Esophagus muscularis mucosa (tissue), 4 donors: ENCODE results near the gene MYCN. TPM values are rescaled to one million over a fixed set of nuclear protein-coding genes. Genes with fewer than 3 reads are reported as not detected.

Experiments
- DNase-seq: peaks from one replicate; pipeline ENCODE4 v3.0.0-alpha.2; 2017; ENCODE audit errors: extremely low spot score
- H3K27ac ChIP-seq, 4 donors: fragments of 200-600 bp; sonication (generic); replicated peaks in 1 of 4; 1 replicate in 3 of 4; 2 replicates in 1 of 4; pipeline ENCODE4 v1.5.1; 2016 to 2019; ENCODE audit warnings: mild to moderate bottlenecking in 1 of 4
- H3K27me3 ChIP-seq, 4 donors: fragments of 200-600 bp; sonication (generic); one replicate each; pipeline versions ENCODE4 v1.5.1 to v1.6.0; 2016 to 2019
- H3K36me3 ChIP-seq, 4 donors: fragments of 200-600 bp; sonication (generic); one replicate each; pipeline ENCODE4 v1.5.1; 2016 to 2019
- H3K4me1 ChIP-seq, 4 donors: fragments of 200-600 bp; sonication (generic); one replicate each; pipeline ENCODE4 v1.5.1; 2016 to 2019
- H3K4me3 ChIP-seq, 4 donors: fragments of 200-600 bp; sonication (generic); 1 replicate in 2 of 4; 2 replicates in 2 of 4; pipeline ENCODE4 v1.5.1; 2016 to 2019; ENCODE audit warnings: mild to moderate bottlenecking in 4 of 4, moderate library complexity in 1 of 4
- H3K9me3 ChIP-seq, 4 donors: fragments of 200-600 bp; sonication (generic); 1 replicate in 3 of 4; 2 replicates in 1 of 4; pipeline ENCODE4 v1.5.1; 2016 to 2019
- CTCF ChIP-seq, 3 experiments: fragments of 200-600 bp in 2 of 3; fragments of 450-650 bp in 1 of 3; sonication (generic) in 2 of 3; IDR thresholded peaks; one replicate each; pipeline ENCODE4 v1.5.1; 2017 to 2019; ENCODE audit warnings: antibody characterized with exemption in 3 of 3, mild to moderate bottlenecking in 2 of 3, moderate library complexity in 1 of 3
- EP300 ChIP-seq: sonication (generic); formaldehyde crosslinking; IDR thresholded peaks from one replicate; pipeline ENCODE4 v1.6.1; 2017; ENCODE audit warnings: antibody characterized with exemption
- POLR2A ChIP-seq: fragments of 450-650 bp; IDR thresholded peaks from one replicate; pipeline ENCODE4 v1.6.1; 2017; ENCODE audit warnings: antibody characterized with exemption, moderate library complexity, mild to moderate bottlenecking, low read depth
- POLR2AphosphoS5 ChIP-seq, 2 donors: sonication (generic); formaldehyde crosslinking; IDR thresholded peaks; one replicate each; pipeline ENCODE4 v1.6.1; 2017; ENCODE audit warnings: antibody characterized with exemption in 2 of 2
- WGBS: methylation state at CpG from one replicate; pipeline ENCODE4 v1.1.5; 2018; 5-methylcytosine and 5-hydroxymethylcytosine counted together
- intact Hi-C: fragments of 100-400 bp; cut with DNase I; formaldehyde crosslinking; loops from one replicate; pipeline ENCODE4 v1.15.1; 2023
- total RNA-seq, 4 donors: library from RNA; depleted of rRNA; stranded (reverse); fragments of >200 nt; gene quantifications; one replicate each; pipeline versions ENCODE4 v1.1.0 to v1.2.1, GENCODE V29; 2016

The MYCN gene
- total RNA-seq, 4 donors from 2014 or later = 0.83 to 1.2 (median 1.1) TPM

- Histone ChIP-seq H3K36me3 (no peaks in the 10 kb centered on the region), H3K27me3 (no peaks in the 10 kb centered on the region), H3K4me3 (no peak overlapping the region), H3K4me1 (peaks cover 0 to 9% (median 0%) of the 10 kb centered on the region in 4 donors), H3K27ac (no peak overlapping the region), H3K9me3 (peaks cover 0 to 9% (median 0%) of the 10 kb centered on the region in 4 donors)
- no peak for DNase-seq
- TF ChIP-seq EP300 = no peak
- no peak for TF ChIP-seq CTCF (IDR thresholded peaks at IDR 0.05)
- no peak for TF ChIP-seq POLR2AphosphoS5 (IDR thresholded peaks at IDR 0.05)
- TF ChIP-seq POLR2A = no peak
- intact Hi-C loops = no loop called here
- 86% methylated on average over 7 of the region's 7 CpGs for WGBS
These were observed 46.5 kb upstream of the MYCN start for GRCh38 chr2:15893689-15894480.

GRCh38 chr2:15894481-15895144 is 45.7 kb upstream of the MYCN start:
- TF ChIP-seq CTCF (IDR thresholded peaks at IDR 0.05) = no peak
- no peak for TF ChIP-seq EP300
- TF ChIP-seq POLR2A = no peak
- TF ChIP-seq POLR2AphosphoS5 (IDR thresholded peaks at IDR 0.05) = no peak
- Histone ChIP-seq H3K9me3 (peaks cover 0 to 9% (median 0%) of the 10 kb centered on the region in 4 donors), H3K27ac (no peak overlapping the region), H3K36me3 (no peaks in the 10 kb centered on the region), H3K27me3 (no peaks in the 10 kb centered on the region), H3K4me1 (peaks cover 0 to 9% (median 0%) of the 10 kb centered on the region in 4 donors), H3K4me3 (no peak overlapping the region)
- no peak for DNase-seq
- intact Hi-C loops = no loop called here
- 83% methylated on average over 8 of the region's 8 CpGs for WGBS

GRCh38 chr2:15895615-15896469 is 44.5 kb upstream of the MYCN start:
- intact Hi-C loops = no loop called here
- DNase-seq = no peak
- H3K4me3 ChIP-seq = no peak overlapping the region
- peaks cover 0 to 9% (median under 1%) of the 10 kb centered on the region in 4 donors for H3K9me3 ChIP-seq
- H3K27me3 ChIP-seq = no peaks in the 10 kb centered on the region
- WGBS = 84% methylated on average over 7 of the region's 7 CpGs
- H3K4me1 ChIP-seq = peaks cover 0 to 9% (median 0%) of the 10 kb centered on the region in 4 donors
- no peak for TF ChIP-seq EP300
- no peak for TF ChIP-seq POLR2AphosphoS5 (IDR thresholded peaks at IDR 0.05)
- no peak for TF ChIP-seq CTCF (IDR thresholded peaks at IDR 0.05)
- TF ChIP-seq POLR2A = no peak
- no peaks in the 10 kb centered on the region for H3K36me3 ChIP-seq
- H3K27ac ChIP-seq = no peak overlapping the region

- no peak overlapping the region for H3K4me3 ChIP-seq
- intact Hi-C loops = no loop called here
- no peak for TF ChIP-seq POLR2AphosphoS5 (IDR thresholded peaks at IDR 0.05)
- TF ChIP-seq EP300 = no peak
- no peak for TF ChIP-seq POLR2A
- TF ChIP-seq CTCF (IDR thresholded peaks at IDR 0.05) = no peak
- H3K27ac ChIP-seq = no peak overlapping the region
- H3K27me3 ChIP-seq = no peaks in the 10 kb centered on the region
- peaks cover 0 to 9% (median 0%) of the 10 kb centered on the region in 4 donors for H3K4me1 ChIP-seq
- no peak for DNase-seq
- H3K36me3 ChIP-seq = no peaks in the 10 kb centered on the region
- WGBS = 94% methylated on average over 4 of the region's 4 CpGs
- peaks cover 0 to 9% (median 2%) of the 10 kb centered on the region in 4 donors for H3K9me3 ChIP-seq
These were observed 43.5 kb upstream of the MYCN start for GRCh38 chr2:15896859-15897258.
